OCI-LY1 (cell line): ENCODE data around the gene NTRK3.

Experiments used
- CTCF ChIP-seq: fragments of 200-600 bp; sonication (generic), shearing (Covaris generic); IDR thresholded peaks from 2 replicates; pipeline ENCODE4 v1.5.1; 2017; ENCODE audit warnings: mild to moderate bottlenecking, antibody characterized with exemption, low read length, moderate library complexity, mixed read lengths
- EZH2 ChIP-seq: fragments of 200-600 bp; sonication (generic), shearing (Covaris generic); IDR thresholded peaks from 2 replicates; pipeline ENCODE4 v1.8.0; 2017; ENCODE audit warnings: borderline replicate concordance, mixed run types, mild to moderate bottlenecking, antibody characterized with exemption, low read length, moderate library complexity, mixed read lengths

DNA sequence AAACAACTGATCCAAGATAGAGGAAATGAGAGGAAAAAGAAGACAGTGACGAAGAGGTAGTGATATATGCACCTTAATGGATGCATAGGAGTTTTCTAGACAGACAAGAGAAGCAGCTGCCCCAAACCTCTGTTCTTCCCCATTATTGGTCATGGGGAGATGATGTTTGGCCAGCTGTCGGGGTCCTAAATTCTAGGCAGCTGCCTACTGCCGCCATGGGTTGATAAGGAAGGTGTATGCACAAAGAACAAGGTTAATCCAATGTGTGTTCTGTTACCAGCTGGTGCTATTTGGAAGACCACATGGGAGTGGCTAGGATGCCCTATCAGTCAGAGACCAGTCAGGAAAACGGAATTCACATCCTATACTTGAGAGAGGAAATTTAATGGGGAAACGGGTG, 47.4 kb downstream of the NTRK3 start:
- TF ChIP-seq CTCF (no peak), EZH2 (no peak)
